Endothelial cell of umbilical vein (primary cell): ENCODE results near the gene SLMAP. TPM values are rescaled to one million over a fixed set of nuclear protein-coding genes. Genes with fewer than 3 reads are reported as not detected.

Experiments
- BruUV-seq: library from RNA; stranded (reverse); fragments of 400-500 nt; replicated peaks from 2 replicates; lab custom pipeline; 2021; lab: Mats Ljungman, UMichigan
- CTCF ChIA-PET: fragments of 300-600, 350-600 bp; sonication (Branson Sonifier 250); formaldehyde crosslinking; loops from one replicate; lab custom pipeline; 2021; ENCODE audit warnings: antibody characterized with exemption, inconsistent platforms; lab: Charles Lee
- POLR2A ChIA-PET: fragments of 300-600, 350-600 bp; sonication (Branson Sonifier 250); formaldehyde crosslinking; loops from one replicate; lab custom pipeline; 2021; ENCODE audit warnings: antibody characterized with exemption, inconsistent platforms; lab: Charles Lee
- DNase-seq: peaks from one replicate; pipeline ENCODE4 v3.0.0-alpha.2; 2011; ENCODE audit warnings: low read depth, low spot score
- FAIRE-seq: peaks from 2 replicates; lab custom pipeline; 2011; peaks lifted over from hg19 to GRCh38; lab: Jason Lieb, UNC
- H2AFZ ChIP-seq: 2 replicates; pipeline ENCODE4 v1.6.0; 2012; ENCODE audit warnings: low read depth, low read length, control low read depth, inconsistent platforms
- H3K27ac ChIP-seq: 2 replicates; pipeline ENCODE4 v1.5.1; 2011; ENCODE audit warnings: low read depth, mild to moderate bottlenecking, control low read depth, low read length, moderate library complexity; ENCODE audit not compliant: insufficient read depth
- H3K27me3 ChIP-seq, 2 experiments: 2 replicates each; pipeline versions ENCODE4 v1.6.0 to v1.6.1; 2011; ENCODE audit warnings: low read length in 2 of 2, mixed read lengths in 1 of 2; ENCODE audit not compliant: control insufficient read depth in 2 of 2, insufficient read depth in 2 of 2
- H3K36me3 ChIP-seq, 2 experiments: 2 replicates in 1 of 2; 3 replicates in 1 of 2; pipeline ENCODE4 v1.5.1; 2011; ENCODE audit warnings: low read length in 2 of 2, mild to moderate bottlenecking in 1 of 2, moderate library complexity in 1 of 2; ENCODE audit not compliant: control insufficient read depth in 2 of 2, insufficient read depth in 2 of 2; ENCODE audit errors: extremely low read depth in 1 of 2
- H3K4me1 ChIP-seq: 3 replicates; pipeline ENCODE4 v1.5.1; 2011; ENCODE audit warnings: mild to moderate bottlenecking, low read length; ENCODE audit not compliant: control insufficient read depth, insufficient read depth; ENCODE audit errors: extremely low read depth
- H3K4me2 ChIP-seq: 2 replicates; pipeline ENCODE4 v1.6.1; 2011; ENCODE audit warnings: low read length, control low read depth, mixed read lengths; ENCODE audit not compliant: insufficient read depth
- H3K4me3 ChIP-seq, 3 experiments: fragments of 200-600 bp in 1 of 3; sonication (generic), shearing (Covaris generic) in 1 of 3; replicated peaks in 1 of 3; 2 replicates each; pipeline ENCODE4 v1.5.1; 2011 to 2016; ENCODE audit warnings: control low read depth in 3 of 3, low read length in 3 of 3, mild to moderate bottlenecking in 2 of 3, inconsistent platforms in 1 of 3, low read depth in 1 of 3, moderate library complexity in 1 of 3; ENCODE audit not compliant: insufficient read depth in 1 of 3
- H3K79me2 ChIP-seq: 2 replicates; pipeline ENCODE4 v1.6.0; 2012; ENCODE audit warnings: low read length, inconsistent platforms; ENCODE audit not compliant: control insufficient read depth, insufficient read depth
- H3K9ac ChIP-seq: replicated peaks from 2 replicates; pipeline ENCODE3; 2011; ENCODE audit warnings: low read length, control low read depth; ENCODE audit not compliant: insufficient read depth; ENCODE audit errors: extremely low read depth
- H3K9me1 ChIP-seq: replicated peaks from 3 replicates; pipeline ENCODE4 v1.6.0; 2011; ENCODE audit warnings: mild to moderate bottlenecking, low read length; ENCODE audit not compliant: control insufficient read depth, insufficient read depth; ENCODE audit errors: extremely low read depth
- H3K9me3 ChIP-seq: replicated peaks from 2 replicates; pipeline ENCODE4 v1.5.1; 2012; ENCODE audit warnings: low read length, inconsistent platforms; ENCODE audit not compliant: control insufficient read depth, insufficient read depth
- H4K20me1 ChIP-seq: replicated peaks from 2 replicates; pipeline ENCODE3; 2011; ENCODE audit warnings: mild to moderate bottlenecking, low read length; ENCODE audit not compliant: control insufficient read depth, insufficient read depth; ENCODE audit errors: extremely low read depth
- EZH2 ChIP-seq: IDR thresholded peaks from 2 replicates; pipeline ENCODE4 v1.6.1; 2012; ENCODE audit warnings: borderline replicate concordance, low read depth, mild to moderate bottlenecking, moderate library complexity, low read length, inconsistent platforms; ENCODE audit not compliant: severe bottlenecking
- FOS ChIP-seq: IDR thresholded peaks from 2 replicates; pipeline ENCODE4 v1.6.1; 2011; ENCODE audit warnings: mild to moderate bottlenecking, low read length, moderate library complexity, borderline replicate concordance; ENCODE audit not compliant: insufficient read depth
- GATA2 ChIP-seq: IDR thresholded peaks from 2 replicates; pipeline ENCODE4 v1.7.0; 2011; ENCODE audit warnings: low read depth, mild to moderate bottlenecking, moderate library complexity, mixed read lengths, low read length; ENCODE audit not compliant: insufficient read length, insufficient read depth
- JUN ChIP-seq: IDR thresholded peaks from 2 replicates; pipeline ENCODE4 v1.6.1; 2011; ENCODE audit warnings: borderline replicate concordance, low read depth; ENCODE audit not compliant: insufficient read length, insufficient read depth
- MYC ChIP-seq: IDR thresholded peaks from one replicate; pipeline ENCODE4 v1.6.1; 2011; ENCODE audit warnings: mild to moderate bottlenecking, low read depth, low read length
- POLR2A ChIP-seq: IDR thresholded peaks from 2 replicates; pipeline ENCODE4 v1.6.1; 2012; ENCODE audit warnings: low read depth, mild to moderate bottlenecking, control low read depth, low read length
- POLR2AphosphoS5 ChIP-seq: IDR thresholded peaks from 2 replicates; pipeline ENCODE4 v1.6.1; 2012; ENCODE audit warnings: low read depth, mild to moderate bottlenecking, control low read depth, low read length, moderate library complexity; ENCODE audit not compliant: insufficient read depth
- dilution Hi-C: fragments of 300-500 bp; cut with MboI; formaldehyde crosslinking; loops from one replicate; pipeline ENCODE4 v1.15.0; 2019; ENCODE audit warnings: low sequenced_read_pairs; ENCODE audit not compliant: extremely low pct_ligation_motif_present
- intact Hi-C: fragments of 100-400 bp; cut with micrococcal nuclease; formaldehyde crosslinking; loops from one replicate; pipeline ENCODE4 v1.10.0; 2022
- polyA plus RNA-seq, 4 experiments: library from polyadenylated mRNA; depleted of rRNA in 3 of 4; stranded (reverse) in 3 of 4; unstranded in 1 of 4; fragments of >200 nt; gene quantifications; 2 replicates each; pipeline versions ENCODE4 v1.2.1 to v1.2.3, GENCODE V29; 2011 to 2012; ENCODE audit warnings: missing spikeins in 1 of 4
- total RNA-seq: library from RNA; stranded (reverse); gene quantifications from 2 replicates; pipeline ENCODE4 v1.2.3, GENCODE V29; 2021
- TF ChIP-seq, protein P1 (sequence below): IDR thresholded peaks from 2 replicates; pipeline ENCODE4 v1.6.1; 2011; ENCODE audit not compliant: insufficient read depth, insufficient read length
- TF ChIP-seq, protein P2 (sequence below), 2 donors: IDR thresholded peaks; 1 replicate in 1 of 2; 2 replicates in 1 of 2; pipeline ENCODE4 v1.5.1; 2011; ENCODE audit warnings: low read length in 2 of 2, mild to moderate bottlenecking in 2 of 2, moderate library complexity in 2 of 2, control low read depth in 1 of 2, inconsistent platforms in 1 of 2, low read depth in 1 of 2; ENCODE audit not compliant: insufficient read depth in 1 of 2; ENCODE audit errors: extremely low read depth in 1 of 2

The SLMAP gene
- total and polyA plus RNA-seq, 2 donors (not counting 3 experiments of a cell fraction or from before 2014, with no cell fraction given), result 9.8 to 54.7 TPM

DNA sequence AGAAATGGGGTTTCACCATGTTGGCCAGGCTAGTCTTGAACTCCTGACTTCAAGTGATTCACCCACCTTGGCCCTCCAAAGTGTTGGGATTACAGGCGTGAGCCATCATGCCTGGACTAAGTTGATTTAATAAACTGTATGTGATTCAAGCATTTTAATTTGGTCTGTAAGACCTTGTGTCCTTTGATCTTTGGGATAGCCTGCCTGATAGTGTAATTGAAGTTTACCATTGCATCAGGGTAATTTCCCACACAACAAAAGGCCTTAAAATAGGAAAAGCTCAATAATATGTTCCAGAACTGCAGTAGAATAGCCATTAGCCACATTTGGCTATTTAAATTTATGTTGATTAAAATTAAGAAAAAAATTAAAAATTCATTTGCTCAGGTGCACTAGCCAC lies 38.0 kb upstream of the SLMAP start:
- no peaks in the 10 kb centered on the region for H3K79me2 ChIP-seq
- H4K20me1 ChIP-seq, result no peaks in the 10 kb centered on the region
- H3K27ac ChIP-seq, result no peak overlapping the region
- H3K4me3 ChIP-seq, result no peak overlapping the region
- H3K36me3 ChIP-seq, result no peaks in the 10 kb centered on the region
- no peak overlapping the region for H3K9ac ChIP-seq
- no peaks in the 10 kb centered on the region for H3K9me3 ChIP-seq
- no peak overlapping the region for H2AFZ ChIP-seq
- no peak for DNase-seq
- BruUV-seq, result no TSS peak
- H3K9me1 ChIP-seq, result no peaks in the 10 kb centered on the region
- no peak for FAIRE-seq
- H3K4me1 ChIP-seq, result no peaks in the 10 kb centered on the region
- dilution Hi-C loops, result no loop called here
- TF ChIP-seq, protein P1, sequence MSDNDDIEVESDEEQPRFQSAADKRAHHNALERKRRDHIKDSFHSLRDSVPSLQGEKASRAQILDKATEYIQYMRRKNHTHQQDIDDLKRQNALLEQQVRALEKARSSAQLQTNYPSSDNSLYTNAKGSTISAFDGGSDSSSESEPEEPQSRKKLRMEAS, result no peak
- TF ChIP-seq JUN (no peak), POLR2A (no peak), MYC (no peak)
- no peaks in the 10 kb centered on the region for H3K27me3 ChIP-seq
- H3K4me2 ChIP-seq, result no peak overlapping the region
- CTCF ChIA-PET, result no interaction called here
- POLR2A ChIA-PET, result no interaction called here
- intact Hi-C loops, result no loop called here

DNA sequence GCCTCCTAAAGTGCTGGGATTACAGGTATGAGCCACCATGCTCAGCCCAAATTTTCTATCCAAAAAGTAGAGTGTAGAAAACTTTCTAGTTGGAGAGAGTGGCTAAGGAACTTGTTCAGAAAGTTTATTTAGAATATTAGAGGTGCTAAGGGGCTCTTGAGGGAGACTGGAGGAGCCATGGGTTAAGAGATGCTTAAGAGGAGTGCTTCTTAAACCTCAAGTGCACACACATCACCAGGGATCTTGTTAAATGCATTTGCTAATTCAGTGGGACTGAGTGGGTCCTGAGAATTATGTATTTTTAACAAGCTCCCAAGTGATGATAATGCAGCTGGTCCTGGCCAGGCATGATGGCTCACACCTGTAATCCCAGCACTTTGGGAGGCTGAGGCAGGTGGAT lies 29.7 kb upstream of the SLMAP start:
- no TSS peak for BruUV-seq
- DNase-seq (no peak), FAIRE-seq (no peak)
- dilution Hi-C loops (no loop called here), intact Hi-C loops (no loop called here)
- no peaks in the 10 kb centered on the region for H4K20me1 ChIP-seq
- no peak overlapping the region for H3K4me3 ChIP-seq
- TF ChIP-seq GATA2 (no peak), POLR2AphosphoS5 (no peak), EZH2 (no peak), FOS (no peak), MYC (no peak), JUN (no peak), POLR2A (no peak)
- TF ChIP-seq, protein P2, sequence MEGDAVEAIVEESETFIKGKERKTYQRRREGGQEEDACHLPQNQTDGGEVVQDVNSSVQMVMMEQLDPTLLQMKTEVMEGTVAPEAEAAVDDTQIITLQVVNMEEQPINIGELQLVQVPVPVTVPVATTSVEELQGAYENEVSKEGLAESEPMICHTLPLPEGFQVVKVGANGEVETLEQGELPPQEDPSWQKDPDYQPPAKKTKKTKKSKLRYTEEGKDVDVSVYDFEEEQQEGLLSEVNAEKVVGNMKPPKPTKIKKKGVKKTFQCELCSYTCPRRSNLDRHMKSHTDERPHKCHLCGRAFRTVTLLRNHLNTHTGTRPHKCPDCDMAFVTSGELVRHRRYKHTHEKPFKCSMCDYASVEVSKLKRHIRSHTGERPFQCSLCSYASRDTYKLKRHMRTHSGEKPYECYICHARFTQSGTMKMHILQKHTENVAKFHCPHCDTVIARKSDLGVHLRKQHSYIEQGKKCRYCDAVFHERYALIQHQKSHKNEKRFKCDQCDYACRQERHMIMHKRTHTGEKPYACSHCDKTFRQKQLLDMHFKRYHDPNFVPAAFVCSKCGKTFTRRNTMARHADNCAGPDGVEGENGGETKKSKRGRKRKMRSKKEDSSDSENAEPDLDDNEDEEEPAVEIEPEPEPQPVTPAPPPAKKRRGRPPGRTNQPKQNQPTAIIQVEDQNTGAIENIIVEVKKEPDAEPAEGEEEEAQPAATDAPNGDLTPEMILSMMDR (IDR thresholded peaks at IDR 0.05; ENCODE audit: extremely low read depth in 1 of 2, insufficient read depth in 1 of 2, low read depth in 1 of 2, low read length in 2 of 2), result no peak
- TF ChIP-seq, protein P1, result no peak
- H3K4me1 ChIP-seq, result no peaks in the 10 kb centered on the region
- H3K4me2 ChIP-seq, result no peak overlapping the region
- H3K79me2 ChIP-seq, result no peaks in the 10 kb centered on the region
- no peak overlapping the region for H3K9ac ChIP-seq
- H3K9me3 ChIP-seq, result no peaks in the 10 kb centered on the region
- no peaks in the 10 kb centered on the region for H3K9me1 ChIP-seq
- CTCF ChIA-PET, result interaction anchor here (3.4 kb wide), 1 partner anchor 12 kb away, joined by 10 read pairs; no protein-coding TSS in a partner anchor
- H3K36me3 ChIP-seq, result no peaks in the 10 kb centered on the region
- no peaks in the 10 kb centered on the region for H3K27me3 ChIP-seq
- H2AFZ ChIP-seq, result no peak overlapping the region
- H3K27ac ChIP-seq, result no peak overlapping the region
- POLR2A ChIA-PET, result no interaction called here
